Activated naive CD8-positive, alpha-beta T cell treated with anti-CD3 and anti-CD28 coated beads for 36 hours (primary cell): Measurements from ENCODE around the gene OPRD1. TPM values are rescaled to one million over a fixed set of nuclear protein-coding genes. Genes with fewer than 3 reads are reported as not detected.
"Not testable (repeated sequence)": the region's sequence is repeated elsewhere in the genome, so short reads cannot be mapped to it uniquely, and the experiment has no call there.

Source experiments
- DNase-seq: peaks from one replicate; pipeline ENCODE4 v3.0.0; 2021
- H3K27ac Mint-ChIP-seq: one replicate; pipeline ENCODE4 v1.8.0; 2022; ENCODE audit warnings: mild to moderate bottlenecking, moderate library complexity, mixed read lengths
- H3K27me3 Mint-ChIP-seq: one replicate; pipeline ENCODE4 v1.8.0; 2022; ENCODE audit warnings: mild to moderate bottlenecking, mixed read lengths
- H3K36me3 Mint-ChIP-seq: one replicate; pipeline ENCODE4 v1.8.0; 2021; ENCODE audit warnings: mild to moderate bottlenecking, mixed read lengths
- H3K4me1 Mint-ChIP-seq: one replicate; pipeline ENCODE4 v1.8.0; 2021; ENCODE audit warnings: mixed read lengths
- H3K4me3 Mint-ChIP-seq: one replicate; pipeline ENCODE4 v1.8.0; 2022; ENCODE audit warnings: mild to moderate bottlenecking, moderate library complexity, mixed read lengths
- H3K9me3 Mint-ChIP-seq: one replicate; pipeline ENCODE4 v1.8.0; 2022; ENCODE audit warnings: mixed read lengths
- total RNA-seq, 2 experiments: library from RNA; stranded (reverse); gene quantifications; one replicate each; pipeline ENCODE4 v1.2.3, GENCODE V29; 2021

OPRD1 gene
- under 1 TPM in 1 of 2 experiments, not detected in 1; 0.02 TPM for total RNA-seq

- Mint-ChIP-seq H3K4me1 (peaks cover 2% of the 10 kb centered on the region), H3K9me3 (no peaks in the 10 kb centered on the region), H3K27ac (no peak within 1 kb of the TSS), H3K36me3 (no peaks in the 10 kb centered on the region), H3K27me3 (peaks cover 61% of the 10 kb centered on the region), H3K4me3 (no peak within 1 kb of the TSS)
- peak; percentile 28 for DNase-seq
These were observed at the start of gene OPRD1 for GRCh38 chr1:28811766-28812668. OPRD1 (plus strand) TSS chr1:28812170; CDS start chr1:28812384, 214 bp downstream.

DNA sequence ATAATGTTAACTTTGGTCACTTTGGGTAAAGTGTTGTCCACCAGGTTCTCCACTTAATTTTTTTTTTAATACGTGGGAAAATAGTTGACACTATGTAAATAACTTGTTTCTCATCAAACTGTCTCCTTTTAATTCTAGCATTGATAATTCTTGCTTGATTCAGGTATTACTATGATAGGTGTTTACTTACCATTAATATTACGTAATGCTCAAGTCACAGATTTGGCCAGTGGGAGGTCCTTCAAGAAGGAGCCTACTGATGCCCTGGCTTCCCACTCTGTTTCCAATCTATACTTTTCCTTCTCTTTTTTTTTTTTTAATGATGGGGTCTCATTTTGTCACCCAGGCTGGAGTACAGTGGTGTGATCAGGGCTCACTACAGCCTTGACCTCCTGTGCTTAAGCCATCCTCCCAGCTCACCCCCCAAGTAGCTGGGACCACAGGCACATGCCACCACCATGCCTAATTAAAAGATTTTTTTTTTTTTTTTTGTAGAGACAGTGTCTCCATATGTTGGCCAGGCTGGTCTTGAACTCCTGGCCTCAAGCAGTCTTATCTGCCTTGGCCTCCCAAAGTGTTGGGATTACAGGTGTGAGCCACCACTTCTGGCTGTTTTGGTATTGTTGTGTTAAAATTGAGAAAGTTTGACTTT lies 45.3 kb upstream of the OPRD1 start:
- peaks cover 12% of the 10 kb centered on the region for H3K4me1 Mint-ChIP-seq

GRCh38 chr1:28770601-28771165 lies 41.3 kb upstream of the OPRD1 start:
- no peaks in the 10 kb centered on the region for H3K27me3 Mint-ChIP-seq
- no peaks in the 10 kb centered on the region for H3K9me3 Mint-ChIP-seq
- no peak for DNase-seq
- H3K4me3 Mint-ChIP-seq: no peak overlapping the region
- H3K36me3 Mint-ChIP-seq: peaks cover 19% of the 10 kb centered on the region
- peaks cover 11% of the 10 kb centered on the region for H3K4me1 Mint-ChIP-seq
- peak overlapping the region; percentile 57 for H3K27ac Mint-ChIP-seq

More for the DNA sequence above, 45.3 kb upstream of the OPRD1 start:
- peaks cover 22% of the 10 kb centered on the region for H3K36me3 Mint-ChIP-seq
- no peaks in the 10 kb centered on the region for H3K9me3 Mint-ChIP-seq
- H3K27ac Mint-ChIP-seq: no peak overlapping the region
- no peak overlapping the region for H3K4me3 Mint-ChIP-seq
- no peaks in the 10 kb centered on the region for H3K27me3 Mint-ChIP-seq
- no peak for DNase-seq

- H3K9me3 Mint-ChIP-seq, H3K4me3 Mint-ChIP-seq, H3K27me3 Mint-ChIP-seq, H3K27ac Mint-ChIP-seq, DNase-seq, H3K4me1 Mint-ChIP-seq: not testable (repeated sequence)
- H3K36me3 Mint-ChIP-seq: peaks cover 15% of the 10 kb centered on the region
These were observed 40.0 kb upstream of the OPRD1 start for GRCh38 chr1:28771921-28772320.

- H3K27me3 Mint-ChIP-seq: no peaks in the 10 kb centered on the region
- no peak for DNase-seq
- peaks cover 15% of the 10 kb centered on the region for H3K36me3 Mint-ChIP-seq
- H3K4me3 Mint-ChIP-seq: no peak overlapping the region
- H3K4me1 Mint-ChIP-seq: peaks cover 7% of the 10 kb centered on the region
- H3K9me3 Mint-ChIP-seq: no peaks in the 10 kb centered on the region
- no peak overlapping the region for H3K27ac Mint-ChIP-seq
These were observed 38.9 kb upstream of the OPRD1 start for GRCh38 chr1:28773105-28773504.

DNA sequence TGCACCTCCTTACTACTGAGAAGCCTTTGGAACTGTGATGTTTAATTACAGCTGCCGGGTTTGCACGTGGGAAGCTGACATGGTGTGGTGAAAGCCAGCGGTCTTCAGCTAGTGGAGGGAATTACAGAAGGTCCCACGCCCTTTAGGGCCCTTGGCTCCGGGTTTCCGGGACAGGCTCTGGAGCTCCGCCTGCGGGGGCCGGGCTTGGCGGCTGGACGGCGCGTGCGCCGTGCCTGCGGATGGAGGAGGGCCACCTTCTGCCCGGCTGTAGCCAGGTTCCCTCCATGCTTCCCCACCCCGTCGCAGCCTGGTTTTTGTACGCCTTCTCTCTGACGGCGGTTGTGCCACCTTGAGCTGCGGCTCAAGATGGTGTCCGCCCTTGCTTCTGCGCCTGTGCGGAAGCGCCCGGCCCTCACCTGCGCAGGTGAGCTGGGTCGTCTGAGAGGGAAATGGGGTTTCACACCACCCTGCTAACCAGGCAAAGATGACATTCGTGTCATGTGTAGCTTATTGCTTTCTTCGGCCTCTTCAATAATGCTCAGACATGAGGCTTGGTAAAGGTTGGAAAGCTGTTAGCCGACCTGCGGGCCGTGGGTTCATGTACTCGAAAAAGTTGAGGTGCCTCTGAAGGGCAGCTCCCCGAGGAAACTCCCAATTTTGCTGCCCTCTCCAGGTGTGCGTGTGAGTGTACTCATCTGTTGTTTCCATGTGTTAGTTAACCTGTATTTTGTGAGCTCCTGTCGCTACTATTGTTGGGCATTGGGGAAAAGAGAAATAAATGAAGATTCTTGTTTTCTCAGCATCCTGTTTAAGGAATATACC lies 36.6 kb upstream of the OPRD1 start:
- H3K27ac Mint-ChIP-seq: no peak overlapping the region
- peaks cover 7% of the 10 kb centered on the region for H3K4me1 Mint-ChIP-seq
- H3K9me3 Mint-ChIP-seq: no peaks in the 10 kb centered on the region
- peak; percentile 72 for DNase-seq
- peaks cover 3% of the 10 kb centered on the region for H3K36me3 Mint-ChIP-seq
- no peaks in the 10 kb centered on the region for H3K27me3 Mint-ChIP-seq
- H3K4me3 Mint-ChIP-seq: peak overlapping the region; percentile 61

DNA sequence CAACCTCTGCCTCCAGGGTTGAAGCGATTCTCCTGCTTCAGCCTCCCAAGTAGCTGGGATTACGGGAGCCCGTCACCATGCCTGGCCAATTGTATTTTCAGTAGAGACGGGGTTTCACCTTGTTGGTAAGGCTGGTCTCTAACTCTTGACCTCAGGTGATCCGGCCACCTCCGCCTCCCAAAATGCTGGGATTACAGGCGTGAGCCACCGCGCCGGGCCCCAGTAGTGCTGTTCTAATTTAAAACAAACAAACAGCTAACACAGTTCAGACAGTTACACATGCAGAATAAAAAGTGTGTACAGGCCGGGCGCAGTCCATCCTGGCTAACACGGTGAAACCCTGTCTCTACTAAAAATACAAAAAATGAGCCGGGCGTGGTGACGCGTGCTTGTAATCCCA lies 35.6 kb upstream of the OPRD1 start:
- peaks cover 3% of the 10 kb centered on the region for H3K36me3 Mint-ChIP-seq
- no peak overlapping the region for H3K4me3 Mint-ChIP-seq
- no peaks in the 10 kb centered on the region for H3K27me3 Mint-ChIP-seq
- no peak for DNase-seq
- H3K27ac Mint-ChIP-seq: no peak overlapping the region
- H3K4me1 Mint-ChIP-seq: peaks cover 7% of the 10 kb centered on the region
- H3K9me3 Mint-ChIP-seq: no peaks in the 10 kb centered on the region

DNA sequence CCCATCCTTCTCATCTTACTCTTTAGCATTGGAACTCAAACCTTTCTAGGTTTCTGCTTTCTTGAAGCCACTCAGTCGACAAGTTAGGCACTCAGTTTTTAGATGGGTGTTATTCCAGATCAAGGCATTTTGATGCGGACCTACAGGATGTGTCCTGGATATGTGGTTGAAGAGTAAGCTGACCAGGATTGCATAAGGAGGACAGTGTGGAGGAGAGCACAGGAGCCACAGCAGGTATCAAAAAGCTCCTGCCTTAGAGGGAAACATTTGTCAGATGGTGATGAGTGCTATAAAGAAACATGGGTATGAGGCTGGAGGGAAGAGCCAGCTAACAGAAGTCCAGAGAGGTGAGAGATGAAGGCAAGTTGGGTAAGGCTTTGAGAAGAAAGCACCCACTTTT lies 33.9 kb upstream of the OPRD1 start:
- H3K9me3 Mint-ChIP-seq: no peaks in the 10 kb centered on the region
- H3K4me1 Mint-ChIP-seq: peaks cover 7% of the 10 kb centered on the region
- no peaks in the 10 kb centered on the region for H3K27me3 Mint-ChIP-seq
- H3K27ac Mint-ChIP-seq: no peak overlapping the region
- H3K4me3 Mint-ChIP-seq: no peak overlapping the region
- DNase-seq: no peak
- H3K36me3 Mint-ChIP-seq: peaks cover 3% of the 10 kb centered on the region

GRCh38 chr1:28779751-28780408 lies 32.1 kb upstream of the OPRD1 start:
- no peaks in the 10 kb centered on the region for H3K27me3 Mint-ChIP-seq
- no peak overlapping the region for H3K27ac Mint-ChIP-seq
- H3K4me3 Mint-ChIP-seq: no peak overlapping the region
- no peaks in the 10 kb centered on the region for H3K9me3 Mint-ChIP-seq
- peaks cover 6% of the 10 kb centered on the region for H3K4me1 Mint-ChIP-seq
- H3K36me3 Mint-ChIP-seq: peaks cover 1% of the 10 kb centered on the region
- no peak for DNase-seq

- no peak for DNase-seq
- Mint-ChIP-seq H3K4me3 (no peak overlapping the region), H3K9me3 (no peaks in the 10 kb centered on the region), H3K36me3 (no peaks in the 10 kb centered on the region), H3K27me3 (no peaks in the 10 kb centered on the region), H3K4me1 (peaks cover 6% of the 10 kb centered on the region), H3K27ac (no peak overlapping the region)
These were observed 30.7 kb upstream of the OPRD1 start for GRCh38 chr1:28781305-28781704.

- Mint-ChIP-seq H3K9me3 (no peaks in the 10 kb centered on the region), H3K27me3 (no peaks in the 10 kb centered on the region), H3K27ac (no peak overlapping the region), H3K36me3 (no peaks in the 10 kb centered on the region), H3K4me1 (peaks cover 6% of the 10 kb centered on the region), H3K4me3 (no peak overlapping the region)
- DNase-seq: no peak
These were observed 30.0 kb upstream of the OPRD1 start for GRCh38 chr1:28782011-28782410.

DNA sequence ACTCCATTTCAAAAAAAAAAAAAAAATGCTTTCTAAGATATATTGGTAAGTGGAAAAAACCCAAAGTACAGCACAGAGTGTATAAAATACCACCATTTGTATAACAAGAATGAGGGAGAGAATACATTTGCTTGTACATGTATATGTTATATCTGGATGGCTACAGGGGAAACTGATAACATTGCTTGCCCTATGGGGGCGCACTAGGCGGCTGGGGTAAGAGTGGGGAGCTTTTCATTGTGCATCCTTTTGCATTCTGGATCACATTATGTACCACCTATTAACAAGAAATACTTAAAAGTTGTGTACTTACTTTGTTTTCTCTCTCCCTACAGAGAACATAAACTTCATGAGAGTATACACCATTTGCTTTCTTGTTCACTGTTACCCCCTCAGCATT lies 28.6 kb upstream of the OPRD1 start:
- Mint-ChIP-seq H3K27me3 (no peaks in the 10 kb centered on the region), H3K4me3 (no peak overlapping the region), H3K27ac (no peak overlapping the region), H3K9me3 (no peaks in the 10 kb centered on the region), H3K4me1 (peaks cover 6% of the 10 kb centered on the region), H3K36me3 (no peaks in the 10 kb centered on the region)
- no peak for DNase-seq

DNA sequence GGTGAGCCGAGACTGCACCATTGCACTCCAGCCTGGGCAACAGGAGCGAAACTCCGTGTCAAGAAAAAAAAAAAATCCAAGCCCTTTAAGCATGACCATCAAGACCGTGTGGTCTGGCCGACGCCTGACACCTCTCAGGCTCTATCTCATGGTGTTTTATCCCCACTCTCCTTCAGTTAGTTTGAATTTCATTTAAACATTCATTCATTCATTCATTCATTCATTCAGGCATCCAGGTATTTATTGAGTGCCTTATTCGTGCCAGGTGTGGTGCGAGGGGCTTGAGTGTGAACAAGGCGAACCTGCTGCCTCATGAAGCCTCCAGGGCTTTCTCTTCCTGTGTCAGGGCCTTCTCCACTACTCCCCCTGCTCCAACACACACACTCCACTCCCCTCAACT lies 22.6 kb upstream of the OPRD1 start:
- Mint-ChIP-seq H3K27ac (no peak overlapping the region), H3K9me3 (no peaks in the 10 kb centered on the region), H3K36me3 (no peaks in the 10 kb centered on the region), H3K27me3 (no peaks in the 10 kb centered on the region), H3K4me1 (peaks cover 6% of the 10 kb centered on the region), H3K4me3 (no peak overlapping the region)
- DNase-seq: no peak

DNA sequence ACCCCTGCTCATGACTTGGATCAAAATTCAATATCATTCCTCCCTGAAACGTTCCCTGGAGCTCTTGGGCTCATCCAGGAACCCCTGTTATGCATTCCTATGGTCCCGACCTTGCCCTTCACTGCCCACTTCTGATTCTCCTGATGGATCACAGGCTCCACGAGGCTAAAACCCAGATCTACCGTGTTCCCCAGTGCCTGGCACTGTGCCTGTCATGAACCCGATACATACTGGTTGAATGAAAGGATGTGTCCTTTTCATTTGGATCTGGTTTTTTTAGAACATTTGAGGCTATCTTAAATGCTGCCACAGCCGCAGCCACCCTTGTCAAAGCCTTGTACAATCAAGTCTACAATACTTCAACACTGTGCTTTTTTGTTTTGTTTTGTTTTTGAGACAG lies 22.2 kb upstream of the OPRD1 start:
- Mint-ChIP-seq H3K36me3 (no peaks in the 10 kb centered on the region), H3K4me1 (peaks cover 6% of the 10 kb centered on the region), H3K27ac (no peak overlapping the region), H3K27me3 (no peaks in the 10 kb centered on the region), H3K4me3 (no peak overlapping the region), H3K9me3 (no peaks in the 10 kb centered on the region)
- no peak for DNase-seq
